GM19240 (cell line): ENCODE data around the gene ZNF684.
A peak's percentile ranks its signal among the peaks of the same experiment; 100 is the strongest.
"Not testable (repeated sequence)": the region's sequence is repeated elsewhere in the genome, so short reads cannot be mapped to it uniquely, and the experiment has no call there.

Source experiments
- DNase-seq: peaks from one replicate; pipeline ENCODE4 v3.0.0; 2011; ENCODE audit warnings: low spot score; ENCODE audit not compliant: insufficient read length

ZNF684 gene

GRCh38 chr1:40531381-40532061 is at the start of gene ZNF684:
Gene ZNF684, plus strand, starts transcription at chr1:40531637. Its CDS starts 1,530 bp downstream, at chr1:40533167.
- DNase-seq: peak; percentile 91

GRCh38 chr1:40495315-40495903 is 36.0 kb upstream of the ZNF684 start:
- DNase-seq: no peak

GRCh38 chr1:40502651-40503050 is 28.8 kb upstream of the ZNF684 start:
- DNase-seq: not testable (repeated sequence)

GRCh38 chr1:40507973-40508372 is 23.5 kb upstream of the ZNF684 start:
- no peak for DNase-seq

- peak; percentile 54 for DNase-seq
Observed at GRCh38 chr1:40508375-40509341, 22.8 kb upstream of the ZNF684 start, which contains the start of gene EXO5. Gene EXO5, plus strand, starts transcription at chr1:40508767. Its CDS starts 5,778 bp downstream, at chr1:40514545.

- DNase-seq: no peak
Observed at GRCh38 chr1:40519517-40519916, 11.9 kb upstream of the ZNF684 start.

- no peak for DNase-seq
Observed at GRCh38 chr1:40530735-40531380, 579 bp upstream of the ZNF684 start.

GRCh38 chr1:40532062-40532389 is 589 bp downstream of the ZNF684 start:
- no peak for DNase-seq

- DNase-seq: peak; percentile 27
Observed at GRCh38 chr1:40532844-40533424, 1.5 kb downstream of the ZNF684 start.

GRCh38 chr1:40534589-40534988 is 3.2 kb downstream of the ZNF684 start:
- DNase-seq: no peak

- no peak for DNase-seq
Observed at GRCh38 chr1:40535732-40536131, 4.3 kb downstream of the ZNF684 start.

- no peak for DNase-seq
Observed at GRCh38 chr1:40539338-40539737, 7.9 kb downstream of the ZNF684 start.

GRCh38 chr1:40546957-40547356 is 15.5 kb downstream of the ZNF684 start:
- DNase-seq: no peak

GRCh38 chr1:40553017-40553416 is 21.6 kb downstream of the ZNF684 start:
- no peak for DNase-seq

GRCh38 chr1:40554807-40555206 is 23.4 kb downstream of the ZNF684 start:
- DNase-seq: not testable (repeated sequence)

- DNase-seq: no peak
Observed at GRCh38 chr1:40556121-40556520, 24.7 kb downstream of the ZNF684 start.

GRCh38 chr1:40558241-40558640 is 26.8 kb downstream of the ZNF684 start:
- not testable (repeated sequence) for DNase-seq

- DNase-seq: no peak
Observed at GRCh38 chr1:40562185-40562584, 30.7 kb downstream of the ZNF684 start.

GRCh38 chr1:40563266-40563665 is 31.8 kb downstream of the ZNF684 start:
- no peak for DNase-seq

- no peak for DNase-seq
Observed at GRCh38 chr1:40564506-40564905, 33.1 kb downstream of the ZNF684 start.

GRCh38 chr1:40564913-40565312 is 33.5 kb downstream of the ZNF684 start:
- DNase-seq: no peak
